ENCODE data around the gene ADD1. TPM values are rescaled to one million over a fixed set of nuclear protein-coding genes. Genes with fewer than 3 reads are reported as not detected.
A peak's percentile ranks its signal among the peaks of the same experiment; 100 is the strongest.

Gene ADD1
- total and polyA plus RNA-seq, 2 of the 13 experiments (the other 11 are each of a cell fraction or from before 2014, with no cell fraction given) = 73.9 to 122 TPM

GRCh38 chr4:2842687-2843262 is 869 bp upstream of the ADD1 start (continued):
- TF ChIP-seq, protein P1, sequence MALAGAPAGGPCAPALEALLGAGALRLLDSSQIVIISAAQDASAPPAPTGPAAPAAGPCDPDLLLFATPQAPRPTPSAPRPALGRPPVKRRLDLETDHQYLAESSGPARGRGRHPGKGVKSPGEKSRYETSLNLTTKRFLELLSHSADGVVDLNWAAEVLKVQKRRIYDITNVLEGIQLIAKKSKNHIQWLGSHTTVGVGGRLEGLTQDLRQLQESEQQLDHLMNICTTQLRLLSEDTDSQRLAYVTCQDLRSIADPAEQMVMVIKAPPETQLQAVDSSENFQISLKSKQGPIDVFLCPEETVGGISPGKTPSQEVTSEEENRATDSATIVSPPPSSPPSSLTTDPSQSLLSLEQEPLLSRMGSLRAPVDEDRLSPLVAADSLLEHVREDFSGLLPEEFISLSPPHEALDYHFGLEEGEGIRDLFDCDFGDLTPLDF (CRISPR knock-in tag; IDR thresholded peaks at IDR 0.05) = 0 out of 2 replicates have a peak, but pooled peaks have one; percentile 2
- TF ChIP-seq BORCS8-MEF2B (CRISPR knock-in tag; IDR thresholded peaks at IDR 0.05) (peak; percentile 32; the same call in 1 of the 2 replicates), ZNF205 (CRISPR knock-in tag; IDR thresholded peaks at IDR 0.05) (no peak), POLR2A (IDR thresholded peaks at IDR 0.05; ENCODE audit: insufficient read depth in 1 of 2, low read depth in 2 of 2, low read length in 2 of 2) (no peak), ZNF33A (CRISPR knock-in tag; IDR thresholded peaks at IDR 0.05; ENCODE audit: borderline replicate concordance) (no peak), SNAI1 (CRISPR knock-in tag; IDR thresholded peaks at IDR 0.05; ENCODE audit: borderline replicate concordance) (no peak), TP53 (CRISPR knock-in tag; conservative IDR thresholded peaks at IDR 0.05) (0 out of 2 replicates have a peak, but pooled peaks have one; percentile 2), ZNF562 (CRISPR knock-in tag; IDR thresholded peaks at IDR 0.05; ENCODE audit: borderline replicate concordance) (no peak), ZFP90 (CRISPR knock-in tag; IDR thresholded peaks at IDR 0.05; ENCODE audit: borderline replicate concordance) (0 out of 2 replicates have a peak, but pooled peaks have one; percentile 12), ZNF121 (CRISPR knock-in tag; IDR thresholded peaks at IDR 0.05) (no peak), E2F2 (CRISPR knock-in tag; IDR thresholded peaks at IDR 0.05; ENCODE audit: borderline replicate concordance) (0 out of 2 replicates have a peak, but pooled peaks have one; percentile 29), SSRP1 (CRISPR knock-in tag; IDR thresholded peaks at IDR 0.05) (peak; percentile 39; the same call in 1 of the 2 replicates), ZNF788 (CRISPR knock-in tag; IDR thresholded peaks at IDR 0.05; ENCODE audit: borderline replicate concordance) (0 out of 2 replicates have a peak, but pooled peaks have one; percentile 32), ZNF674 (CRISPR knock-in tag; IDR thresholded peaks at IDR 0.05; ENCODE audit: low read depth) (0 out of 2 replicates have a peak, but pooled peaks have one; percentile 53)
- TF ChIP-seq, protein P2, sequence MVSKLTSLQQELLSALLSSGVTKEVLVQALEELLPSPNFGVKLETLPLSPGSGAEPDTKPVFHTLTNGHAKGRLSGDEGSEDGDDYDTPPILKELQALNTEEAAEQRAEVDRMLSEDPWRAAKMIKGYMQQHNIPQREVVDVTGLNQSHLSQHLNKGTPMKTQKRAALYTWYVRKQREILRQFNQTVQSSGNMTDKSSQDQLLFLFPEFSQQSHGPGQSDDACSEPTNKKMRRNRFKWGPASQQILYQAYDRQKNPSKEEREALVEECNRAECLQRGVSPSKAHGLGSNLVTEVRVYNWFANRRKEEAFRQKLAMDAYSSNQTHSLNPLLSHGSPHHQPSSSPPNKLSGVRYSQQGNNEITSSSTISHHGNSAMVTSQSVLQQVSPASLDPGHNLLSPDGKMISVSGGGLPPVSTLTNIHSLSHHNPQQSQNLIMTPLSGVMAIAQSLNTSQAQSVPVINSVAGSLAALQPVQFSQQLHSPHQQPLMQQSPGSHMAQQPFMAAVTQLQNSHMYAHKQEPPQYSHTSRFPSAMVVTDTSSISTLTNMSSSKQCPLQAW (CRISPR knock-in tag; IDR thresholded peaks at IDR 0.05) = 0 out of 2 replicates have a peak, but pooled peaks have one; percentile 1
- TF ChIP-seq, protein P3, sequence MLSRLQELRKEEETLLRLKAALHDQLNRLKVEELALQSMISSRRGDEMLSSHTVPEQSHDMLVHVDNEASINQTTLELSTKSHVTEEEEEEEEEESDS (CRISPR knock-in tag; IDR thresholded peaks at IDR 0.05; ENCODE audit: borderline replicate concordance) = 0 out of 2 replicates have a peak, but pooled peaks have one; percentile 71
- TF ChIP-seq, protein P4, sequence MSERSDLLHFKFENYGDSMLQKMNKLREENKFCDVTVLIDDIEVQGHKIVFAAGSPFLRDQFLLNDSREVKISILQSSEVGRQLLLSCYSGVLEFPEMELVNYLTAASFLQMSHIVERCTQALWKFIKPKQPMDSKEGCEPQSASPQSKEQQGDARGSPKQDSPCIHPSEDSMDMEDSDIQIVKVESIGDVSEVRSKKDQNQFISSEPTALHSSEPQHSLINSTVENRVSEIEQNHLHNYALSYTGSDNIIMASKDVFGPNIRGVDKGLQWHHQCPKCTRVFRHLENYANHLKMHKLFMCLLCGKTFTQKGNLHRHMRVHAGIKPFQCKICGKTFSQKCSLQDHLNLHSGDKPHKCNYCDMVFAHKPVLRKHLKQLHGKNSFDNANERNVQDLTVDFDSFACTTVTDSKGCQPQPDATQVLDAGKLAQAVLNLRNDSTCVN (CRISPR knock-in tag; IDR thresholded peaks at IDR 0.05; ENCODE audit: borderline replicate concordance) = no peak
